GM21576 (cell line): Measurements from ENCODE around the gene EXOC2.
"Not testable (repeated sequence)": the region's sequence is repeated elsewhere in the genome, so short reads cannot be mapped to it uniquely, and the experiment has no call there.

Experiments
- ATAC-seq: cut with Tn5 transposase; IDR thresholded peaks from one replicate; pipeline ENCODE4 v1.9.1; 2021; ENCODE audit warnings: mild to moderate bottlenecking, moderate library complexity; ENCODE audit not compliant: unreplicated experiment

Gene EXOC2

GRCh38 chr6:593139-593906, 99.6 kb downstream of the EXOC2 start:
- no peak for ATAC-seq

GRCh38 chr6:589090-589489, 103.8 kb downstream of the EXOC2 start:
- no peak for ATAC-seq

GRCh38 chr6:586553-586952, 106.4 kb downstream of the EXOC2 start:
- ATAC-seq: no peak

- no peak for ATAC-seq
Measured at GRCh38 chr6:583635-584034, 109.3 kb downstream of the EXOC2 start.

GRCh38 chr6:583116-583515, 109.8 kb downstream of the EXOC2 start:
- no peak for ATAC-seq

- no peak for ATAC-seq
Measured at GRCh38 chr6:582370-582769, 110.6 kb downstream of the EXOC2 start.

GRCh38 chr6:579339-579738, 113.6 kb downstream of the EXOC2 start:
- no peak for ATAC-seq

GRCh38 chr6:572596-573265, 120.2 kb downstream of the EXOC2 start:
- no peak for ATAC-seq

- ATAC-seq: no peak
Measured at GRCh38 chr6:571892-572291, 121.0 kb downstream of the EXOC2 start.

GRCh38 chr6:570825-571224, 122.1 kb downstream of the EXOC2 start:
- ATAC-seq: no peak

GRCh38 chr6:568954-569523, 123.9 kb downstream of the EXOC2 start:
- no peak for ATAC-seq

GRCh38 chr6:568085-568484, 124.9 kb downstream of the EXOC2 start:
- ATAC-seq: no peak

- no peak for ATAC-seq
Measured at GRCh38 chr6:563863-564262, 129.1 kb downstream of the EXOC2 start.

- ATAC-seq: no peak
Measured at GRCh38 chr6:562052-562676, 130.8 kb downstream of the EXOC2 start.

GRCh38 chr6:561335-561734, 131.6 kb downstream of the EXOC2 start:
- ATAC-seq: not testable (repeated sequence)

GRCh38 chr6:558959-559358, 134.0 kb downstream of the EXOC2 start:
- no peak for ATAC-seq

GRCh38 chr6:558089-558488, 134.8 kb downstream of the EXOC2 start:
- ATAC-seq: no peak

GRCh38 chr6:551829-552350, 141.0 kb downstream of the EXOC2 start:
- no peak for ATAC-seq

GRCh38 chr6:551405-551804, 141.5 kb downstream of the EXOC2 start:
- ATAC-seq: no peak

GRCh38 chr6:549906-550305, 143.0 kb downstream of the EXOC2 start:
- no peak for ATAC-seq

GRCh38 chr6:548517-548916, 144.4 kb downstream of the EXOC2 start:
- ATAC-seq: no peak

- ATAC-seq: no peak
Measured at GRCh38 chr6:548091-548490, 144.8 kb downstream of the EXOC2 start.
